Left renal pelvis (tissue), 4 donors: ENCODE measurements around the gene HYI. TPM values are rescaled to one million over a fixed set of nuclear protein-coding genes. Genes with fewer than 3 reads are reported as not detected.
A peak's percentile ranks its signal among the peaks of the same experiment; 100 is the strongest.
"Not testable (repeated sequence)": the region's sequence is repeated elsewhere in the genome, so short reads cannot be mapped to it uniquely, and the experiment has no call there.

Source experiments
- DNase-seq, 4 donors: peaks; one replicate each; pipeline ENCODE4 v3.0.0-alpha.2; 2013; ENCODE audit warnings: low read depth in 4 of 4, low spot score in 3 of 4
- polyA plus RNA-seq, 4 donors: library from polyadenylated mRNA; unstranded; fragments of 120-200 nt; gene quantifications; one replicate each; pipeline ENCODE4 v1.2.1, GENCODE V29; 2013; ENCODE audit not compliant: insufficient read length in 4 of 4

The HYI gene
- polyA plus RNA-seq, 4 donors: 32.7 to 54.1 (median 38.6) TPM

DNA sequence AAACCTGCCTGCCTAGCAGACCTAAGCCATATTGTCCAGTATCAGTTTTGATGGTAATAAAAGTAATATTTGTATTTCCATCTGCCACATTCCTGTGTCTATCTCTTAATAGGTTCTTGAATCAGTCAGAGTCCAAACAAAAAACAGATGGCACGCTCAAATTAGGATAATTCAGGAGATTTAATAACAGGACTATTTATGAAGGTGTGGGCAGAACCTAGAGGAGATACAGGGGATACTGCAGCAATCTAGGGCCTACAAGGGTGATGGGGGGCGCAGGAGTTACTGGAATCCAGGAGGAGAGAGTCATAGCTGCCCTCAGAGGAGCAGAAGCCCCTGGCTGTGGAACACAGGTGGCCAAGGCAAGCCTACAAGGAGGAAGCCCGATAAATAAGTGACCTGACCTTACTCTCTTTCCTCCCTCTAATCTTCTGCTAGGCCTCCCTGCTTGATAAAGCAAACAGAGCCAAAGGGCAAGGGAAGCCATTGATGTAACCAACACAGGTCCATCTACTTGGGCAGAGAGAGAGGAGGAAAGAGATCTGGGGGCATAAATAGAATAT lies 11.9 kb upstream of the HYI start:
- DNase-seq: no peak

DNA sequence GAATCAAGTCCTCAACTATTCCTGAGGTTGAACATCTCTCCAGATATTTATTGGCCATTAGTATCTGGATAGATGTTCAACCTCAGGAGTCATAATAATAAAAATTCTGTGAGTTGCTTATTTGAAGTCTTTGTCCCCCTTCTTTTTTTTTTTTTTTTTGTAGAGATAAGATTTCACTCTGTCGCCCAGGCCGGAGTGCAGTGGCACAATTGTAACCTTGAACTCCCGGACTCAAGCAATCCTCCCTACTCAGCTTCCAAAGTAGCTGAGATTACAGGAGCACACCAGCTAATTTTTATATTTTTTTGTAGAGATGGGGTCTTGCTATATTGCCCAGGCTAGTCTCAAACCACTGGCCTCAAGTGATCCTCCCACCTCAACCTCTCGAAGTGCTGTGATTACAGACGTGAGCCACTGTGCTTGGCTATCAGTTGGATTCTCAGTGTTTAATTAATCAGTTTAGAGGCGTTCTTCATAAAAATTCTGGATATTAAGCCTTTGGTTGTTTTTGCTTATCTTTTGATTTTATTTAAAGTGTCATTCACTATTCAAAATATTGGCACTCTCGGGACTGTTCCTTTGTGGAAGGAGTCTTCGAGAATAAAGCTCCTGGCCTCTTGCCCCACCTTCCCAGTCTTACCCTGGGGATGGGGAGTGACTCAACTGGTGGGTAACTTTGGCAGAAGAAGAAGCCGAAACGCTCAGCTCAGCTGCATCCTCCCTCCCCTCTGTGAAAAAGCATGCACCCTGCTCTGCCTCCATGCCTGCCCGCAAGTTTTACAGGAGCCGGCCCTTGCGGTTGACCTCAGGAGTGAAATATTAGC lies 11.2 kb upstream of the HYI start:
- no peak for DNase-seq

DNA sequence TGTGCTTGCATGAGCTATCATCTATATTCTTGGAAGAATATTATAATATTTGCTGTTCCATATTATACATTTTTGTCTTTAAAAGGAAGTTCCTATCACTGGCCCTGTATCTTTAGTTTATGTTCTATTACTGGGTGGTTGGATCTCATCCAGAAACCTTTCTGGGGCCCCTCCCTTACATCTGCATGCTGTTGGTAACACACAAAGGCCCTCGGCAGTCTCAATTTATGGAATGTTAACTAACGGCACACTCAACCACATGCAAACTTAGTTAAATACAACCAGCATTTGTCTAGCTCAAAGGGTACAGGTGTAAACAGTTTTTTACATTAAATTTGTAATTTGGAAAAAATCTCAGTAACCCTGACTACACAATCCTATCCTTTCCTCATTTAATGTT lies 9.7 kb upstream of the HYI start:
- no peak for DNase-seq

DNA sequence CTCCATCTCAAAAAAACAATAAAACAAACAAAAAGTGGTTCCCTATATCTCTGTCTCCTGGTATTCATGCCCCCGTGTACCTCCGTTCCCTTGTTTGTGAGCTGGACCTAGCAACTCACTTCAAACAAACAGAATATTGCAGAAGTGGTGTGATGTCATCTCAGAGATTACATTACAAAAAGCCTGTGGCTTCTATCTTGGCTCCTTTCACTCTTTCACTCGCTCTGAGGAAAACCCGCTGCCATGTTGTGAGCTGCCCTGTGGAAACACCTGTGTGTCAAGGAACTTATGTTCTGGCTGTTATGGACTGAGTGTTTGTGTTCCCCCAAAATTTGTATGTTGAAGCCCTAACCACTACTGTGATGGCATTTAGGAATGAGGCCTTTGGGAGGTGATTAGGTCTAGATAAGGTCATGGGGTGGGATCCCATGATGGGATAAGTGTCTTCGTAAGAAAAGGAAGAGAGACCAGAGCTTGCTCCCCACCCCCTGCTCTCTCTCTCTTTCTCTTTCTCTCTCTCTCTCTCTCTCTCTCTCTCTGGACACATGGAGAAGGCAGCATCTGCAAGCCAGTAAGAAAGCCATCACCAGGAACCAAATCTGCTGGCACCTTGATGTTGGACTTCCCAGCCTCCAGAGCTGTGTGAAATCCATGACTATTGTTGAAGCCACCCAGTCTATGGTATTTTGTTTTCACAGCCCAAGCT lies 7.4 kb upstream of the HYI start:
- DNase-seq: no peak

DNA sequence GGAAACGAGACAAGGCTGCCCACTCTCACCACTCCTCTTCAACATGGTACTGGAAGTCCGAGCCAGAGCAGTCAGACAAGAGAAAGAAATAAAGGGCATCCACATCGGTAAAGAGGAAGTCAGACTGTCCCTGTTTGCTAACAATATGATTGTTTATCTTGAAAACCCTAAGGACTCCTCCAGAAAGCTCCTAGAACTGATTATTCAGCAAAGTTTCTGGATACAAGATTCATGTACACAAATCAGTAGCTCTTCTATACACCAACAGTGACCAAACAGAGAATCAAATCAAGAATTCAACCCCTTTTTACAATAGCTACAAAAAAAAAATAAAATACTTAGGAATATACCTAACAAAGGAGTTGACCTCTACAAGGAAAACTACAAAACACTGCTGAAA lies 4.6 kb upstream of the HYI start:
- DNase-seq: not testable (repeated sequence)

DNA sequence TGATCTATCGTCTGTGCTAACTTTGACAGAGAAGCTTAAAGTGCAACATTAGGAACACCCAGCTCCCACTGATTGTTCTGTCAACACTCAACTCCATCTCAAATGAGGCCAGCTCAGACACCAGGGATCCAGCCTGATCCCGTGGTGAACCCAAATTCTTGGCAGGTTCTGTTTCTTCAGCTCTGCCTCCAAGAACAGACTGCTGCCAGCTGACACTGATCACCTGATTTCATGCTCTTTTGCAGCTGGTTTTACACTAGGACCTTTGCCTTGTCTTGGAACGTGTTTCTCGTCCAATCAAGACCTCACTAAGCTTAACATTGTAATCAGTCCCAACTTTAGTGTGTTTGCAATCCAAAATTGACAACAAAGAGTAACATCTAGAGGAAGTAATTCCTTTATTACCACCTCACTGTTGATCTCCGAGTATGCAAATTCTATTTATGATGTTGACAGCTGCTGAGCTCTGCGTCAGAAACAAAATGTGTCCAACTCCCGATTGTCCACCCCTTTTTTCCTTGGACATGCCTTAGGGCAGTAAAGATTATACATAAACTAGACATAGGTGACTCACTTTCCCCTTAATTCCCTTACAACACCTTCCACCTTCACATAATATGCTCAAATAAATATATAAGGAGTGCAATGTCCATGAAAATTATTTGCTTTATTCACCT lies 1.6 kb upstream of the HYI start:
- DNase-seq: no peak

DNA sequence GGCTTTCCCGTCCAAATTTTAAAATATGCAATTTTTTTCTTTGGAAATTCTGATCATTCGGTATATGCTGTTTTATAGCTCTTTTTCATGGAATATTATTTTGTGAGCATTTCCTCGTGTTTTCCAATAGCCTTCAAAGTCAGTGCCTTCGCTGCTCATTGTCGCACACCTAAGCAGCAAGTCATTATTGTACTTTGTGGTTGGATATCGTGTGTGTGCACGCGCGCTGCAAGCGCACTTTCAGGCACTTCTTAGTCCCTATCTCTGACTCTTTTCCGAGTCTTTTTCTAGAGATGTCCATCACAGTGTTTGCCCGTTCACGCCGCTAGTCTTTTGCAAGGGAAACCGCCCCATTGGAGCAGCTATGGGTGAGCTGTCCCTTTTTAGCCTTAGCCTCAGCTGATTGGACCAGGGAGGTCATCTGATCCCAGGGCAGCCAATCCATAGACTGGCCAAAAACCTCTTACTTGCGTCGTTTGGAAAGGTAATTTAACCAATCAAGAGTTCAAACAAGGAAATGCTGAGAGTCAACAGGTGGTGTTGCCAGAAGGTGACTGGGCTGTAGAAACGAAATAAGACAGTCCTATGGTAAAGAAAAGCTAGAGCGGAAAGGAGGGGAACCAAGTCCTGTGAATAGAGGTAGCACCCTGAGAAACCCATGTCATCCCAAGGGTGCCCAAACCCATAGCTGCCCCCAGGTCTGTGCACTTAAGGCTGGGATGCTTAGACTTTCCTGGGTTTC lies 710 bp upstream of the HYI start:
- peak; percentile 51 to 53 (median 52) for DNase-seq

DNA sequence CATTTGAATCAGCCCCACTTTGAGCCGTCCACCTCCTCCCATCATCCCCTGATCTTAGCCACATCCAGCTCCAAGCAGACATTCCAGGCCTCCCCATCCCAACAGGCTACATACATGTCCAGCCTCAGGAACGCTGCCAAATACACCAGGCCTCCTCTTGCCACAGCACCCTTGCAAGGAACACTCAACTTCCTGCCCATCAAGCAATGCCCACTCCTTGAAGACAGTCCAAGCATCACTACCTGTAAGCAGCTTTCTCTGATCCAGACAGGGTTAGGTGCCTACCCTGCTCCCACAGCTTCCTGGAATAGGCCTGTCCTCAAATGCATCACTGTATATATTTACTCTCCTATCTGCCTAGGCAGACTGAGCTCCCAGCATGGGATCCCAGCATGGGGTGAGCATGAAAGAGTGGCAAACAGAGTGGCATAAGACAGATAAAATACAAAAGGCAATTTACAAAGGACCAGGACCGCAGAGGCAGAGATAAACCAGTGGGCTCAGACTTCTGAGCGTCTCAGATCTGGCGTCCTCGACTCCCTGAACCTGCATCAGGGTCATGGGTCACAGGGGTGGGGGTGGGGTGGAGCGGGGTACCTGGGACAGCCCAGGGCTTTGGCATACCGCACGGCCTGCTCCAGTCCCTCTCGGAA lies 816 bp downstream of the HYI start:
- peak in 1 of 4 donors; percentile 23 for DNase-seq

DNA sequence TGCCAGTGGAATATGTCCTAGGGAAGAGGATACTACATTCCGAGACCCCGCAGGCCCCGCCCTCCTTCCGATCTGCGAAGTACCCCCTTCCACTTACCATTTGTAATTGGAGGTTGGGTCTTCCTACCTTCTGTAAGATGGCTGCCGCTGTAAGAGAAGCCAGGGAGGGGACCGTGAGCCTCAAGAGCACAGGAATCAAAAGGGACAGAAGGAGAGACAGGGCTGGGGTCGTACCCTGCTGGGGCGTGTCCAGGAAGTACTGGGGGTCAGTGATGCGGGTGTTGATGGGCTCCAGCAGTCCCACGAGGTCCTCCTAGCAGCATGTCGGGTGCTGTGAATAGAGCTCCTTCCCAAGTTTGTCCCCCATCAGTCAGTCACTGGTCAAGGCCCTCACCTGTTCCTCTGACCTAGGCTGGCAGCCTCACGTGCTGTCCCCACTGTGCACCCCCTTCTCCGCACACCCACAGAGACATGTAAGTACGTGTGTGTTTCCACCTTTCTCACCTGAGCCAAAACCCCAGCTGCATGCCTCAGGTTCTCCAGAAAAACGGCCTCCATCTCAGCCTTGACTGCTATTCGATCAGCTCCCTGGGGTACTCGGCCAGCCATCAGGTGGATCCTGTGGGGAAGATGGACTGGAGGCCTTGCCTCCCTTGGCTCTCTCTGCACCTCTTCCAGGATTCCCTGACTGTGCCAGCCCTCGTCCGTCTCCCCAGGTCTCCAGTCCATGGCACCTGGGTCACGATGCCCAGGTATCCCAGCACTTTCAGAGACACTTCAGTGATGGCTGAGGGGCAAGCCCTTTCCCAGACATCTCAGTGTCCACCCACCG lies 1.8 kb downstream of the HYI start:
- DNase-seq: no peak

DNA sequence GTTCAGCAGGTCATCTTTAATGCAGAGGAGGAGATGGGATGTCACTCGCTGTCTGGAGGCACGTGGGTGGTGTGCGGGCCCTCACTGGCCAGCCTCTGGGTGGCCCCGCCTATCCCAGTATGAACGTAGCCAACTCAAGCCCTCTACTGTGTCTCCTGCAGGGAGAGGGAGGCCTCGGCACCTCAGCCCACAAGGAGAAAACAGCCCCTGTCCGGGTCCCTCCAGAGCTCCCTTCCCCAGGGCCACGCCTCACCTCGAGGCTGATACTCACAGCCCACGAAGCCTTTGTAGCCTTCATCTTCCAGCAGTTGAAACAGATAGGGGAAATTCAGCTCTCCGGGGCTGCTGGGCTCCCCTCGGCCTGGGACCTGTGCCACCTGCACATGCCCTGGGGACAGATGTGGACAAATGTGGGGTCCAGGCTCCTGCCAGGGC lies 2.6 kb downstream of the HYI start:
- DNase-seq: no peak

DNA sequence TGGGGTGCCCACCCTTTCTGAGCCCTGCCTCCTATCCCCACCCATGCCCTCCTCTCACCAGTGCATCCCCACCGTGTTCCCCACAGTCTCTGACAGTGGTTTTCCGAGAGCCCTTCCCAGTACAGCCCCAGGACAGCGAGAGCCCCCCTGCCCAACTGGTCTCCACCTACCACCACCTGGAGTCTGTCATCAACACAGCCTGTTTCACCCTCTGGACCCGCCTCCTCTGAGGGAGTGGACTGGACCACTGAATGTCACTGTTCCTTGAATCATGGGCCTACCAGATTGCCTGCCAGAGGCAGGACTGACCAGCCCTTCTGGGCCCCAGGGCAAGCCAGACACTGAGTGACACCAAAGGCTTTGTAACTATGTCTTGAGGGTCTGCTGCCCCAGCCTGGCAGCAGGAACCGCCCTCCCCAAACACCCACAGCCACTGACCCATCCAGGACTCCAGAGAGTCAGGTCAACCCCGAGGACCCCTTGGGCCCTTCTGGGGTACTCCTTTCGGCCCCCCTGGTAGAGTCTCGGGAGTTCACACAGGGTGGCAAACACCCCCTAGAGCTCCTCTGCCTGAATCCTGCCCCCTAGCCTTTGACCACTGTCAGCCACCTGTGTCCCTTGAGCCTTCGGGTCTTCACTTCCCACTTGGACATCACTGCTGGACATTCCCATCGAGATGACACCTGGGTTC lies 3.3 kb downstream of the HYI start:
- no peak for DNase-seq

DNA sequence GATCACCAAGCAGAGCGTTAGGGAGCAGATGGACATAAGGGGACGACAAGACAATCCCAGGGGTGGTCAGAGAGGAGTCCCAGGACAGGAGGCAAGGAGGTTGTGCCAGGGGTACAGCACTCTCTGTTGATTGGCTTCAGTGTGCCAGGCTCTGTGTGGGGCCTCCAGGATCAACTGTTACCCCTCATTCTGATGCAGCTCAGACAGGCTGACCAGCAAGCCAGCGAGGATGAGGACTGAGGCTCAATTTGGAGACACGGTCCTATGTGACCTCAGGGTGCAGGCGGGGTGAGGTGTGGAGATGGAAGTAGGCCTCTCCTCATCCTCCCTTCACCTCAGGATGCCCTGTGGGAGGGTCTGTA lies 4.0 kb downstream of the HYI start:
- no peak for DNase-seq

DNA sequence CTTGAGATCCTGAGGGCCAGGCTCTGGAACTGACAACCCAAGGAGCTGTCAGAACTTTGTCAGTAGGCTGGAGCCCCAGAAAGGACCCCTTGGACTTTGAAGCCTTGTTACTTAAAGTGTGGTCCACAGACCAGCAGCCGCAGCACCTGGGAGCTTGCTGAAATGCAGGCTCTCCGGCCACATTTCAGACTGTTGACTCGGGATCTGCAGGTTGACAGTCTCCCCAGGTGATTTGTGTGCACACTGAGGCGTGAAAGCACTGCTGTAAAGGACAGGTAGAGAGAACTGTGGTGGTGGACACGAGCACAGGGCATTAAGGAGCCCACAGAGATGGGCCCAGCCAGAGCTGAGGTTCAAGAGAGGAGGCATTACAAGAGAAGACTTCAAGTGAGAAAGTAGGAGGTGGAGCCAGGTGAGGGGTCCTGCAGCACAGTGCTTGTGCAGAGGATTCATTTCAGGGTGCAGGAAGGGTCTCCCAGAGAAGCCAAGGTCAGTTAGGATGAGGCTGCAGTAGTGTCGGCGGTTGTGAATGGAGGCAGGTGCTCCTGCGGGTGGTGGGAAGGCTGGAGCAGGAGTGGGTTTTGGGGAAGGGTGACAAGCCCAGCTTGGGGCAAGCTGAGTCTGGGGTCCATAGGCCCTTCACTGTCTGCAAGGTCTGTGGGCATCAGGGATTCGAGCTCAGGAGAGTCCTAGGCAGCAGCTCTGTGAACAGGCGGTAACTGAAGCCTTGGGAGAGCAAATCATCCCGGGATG lies 4.6 kb downstream of the HYI start:
- no peak for DNase-seq

DNA sequence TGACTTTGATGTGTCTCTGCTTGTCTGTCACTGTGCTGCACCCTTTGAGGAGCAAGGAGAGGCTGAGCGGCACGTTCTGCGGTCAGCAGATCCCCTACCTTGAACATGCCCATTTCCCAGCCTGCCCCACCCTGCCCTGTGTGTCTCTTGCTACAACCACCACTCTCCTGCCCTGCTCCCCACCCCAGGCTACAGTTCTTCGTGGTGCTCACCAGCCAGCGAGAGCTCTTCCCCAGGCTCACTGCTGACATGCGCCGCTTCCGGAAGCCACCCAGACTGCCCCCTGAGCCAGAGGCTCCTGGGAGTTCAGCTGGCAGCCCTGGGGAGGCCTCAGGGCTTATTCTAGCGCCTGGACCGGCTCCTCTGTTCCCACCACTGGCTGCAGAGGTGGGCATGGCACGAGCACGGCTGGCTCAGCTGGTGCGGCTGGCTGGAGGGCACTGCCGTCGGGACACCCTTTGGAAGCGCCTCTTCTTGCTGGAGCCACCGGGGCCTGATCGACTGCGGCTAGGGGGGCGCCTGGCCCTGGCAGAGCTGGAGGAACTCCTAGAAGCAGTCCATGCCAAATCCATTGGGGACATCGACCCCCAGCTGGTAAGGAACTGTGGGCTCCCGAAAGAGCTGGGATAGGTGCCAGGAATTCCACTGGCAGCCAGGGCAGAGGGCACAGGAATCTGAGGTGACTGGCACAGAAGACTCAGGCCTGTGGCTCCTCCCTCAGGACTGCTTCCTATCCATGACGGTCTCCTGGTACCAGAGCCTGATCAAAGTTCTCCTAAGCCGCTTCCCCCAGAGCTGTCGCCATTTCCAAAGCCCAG lies 5.6 kb downstream of the HYI start:
- DNase-seq: no peak

DNA sequence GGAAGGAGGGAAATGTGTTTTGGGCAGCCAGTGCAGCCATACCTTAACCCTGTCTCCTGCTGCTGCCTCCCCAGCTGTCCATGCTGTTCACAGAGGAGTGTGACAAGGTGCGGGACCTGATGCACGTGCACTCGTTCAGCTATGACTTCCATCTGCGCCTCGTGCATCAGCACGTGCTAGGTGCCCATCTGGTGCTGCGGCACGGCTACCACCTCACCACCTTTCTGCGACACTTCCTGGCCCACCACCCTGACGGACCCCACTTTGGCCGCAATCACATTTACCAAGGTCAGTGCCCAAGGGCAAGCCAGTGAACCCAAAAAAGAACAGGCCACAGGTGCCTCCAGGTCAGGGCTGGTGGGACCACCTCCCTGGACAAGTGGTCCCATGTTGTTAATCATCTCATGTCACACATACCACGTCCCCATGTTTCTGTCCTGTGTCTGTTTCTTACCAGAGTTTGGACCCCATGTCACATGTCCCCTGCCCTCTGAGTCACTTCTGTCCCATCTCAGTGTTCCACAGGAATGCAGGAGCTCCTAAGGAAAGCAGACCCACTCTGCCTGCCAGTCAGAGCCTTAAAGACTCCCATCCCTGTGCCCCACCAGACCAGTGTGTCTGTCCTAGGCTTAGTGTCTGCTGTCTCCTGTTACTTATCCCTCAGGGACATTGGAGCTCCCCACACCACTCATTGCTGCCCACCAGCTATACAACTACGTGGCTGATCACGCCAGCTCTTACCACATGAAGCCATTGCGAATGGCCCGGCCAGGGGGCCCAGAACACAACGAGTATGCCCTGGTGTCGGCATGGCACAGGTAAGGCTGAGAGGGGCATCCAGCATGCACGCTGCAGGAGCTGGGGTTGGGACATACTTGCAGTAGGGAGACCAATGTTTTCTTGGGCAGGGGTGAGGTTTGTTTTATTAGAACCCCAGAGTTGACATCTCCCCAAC lies 6.6 kb downstream of the HYI start:
- DNase-seq: no peak

DNA sequence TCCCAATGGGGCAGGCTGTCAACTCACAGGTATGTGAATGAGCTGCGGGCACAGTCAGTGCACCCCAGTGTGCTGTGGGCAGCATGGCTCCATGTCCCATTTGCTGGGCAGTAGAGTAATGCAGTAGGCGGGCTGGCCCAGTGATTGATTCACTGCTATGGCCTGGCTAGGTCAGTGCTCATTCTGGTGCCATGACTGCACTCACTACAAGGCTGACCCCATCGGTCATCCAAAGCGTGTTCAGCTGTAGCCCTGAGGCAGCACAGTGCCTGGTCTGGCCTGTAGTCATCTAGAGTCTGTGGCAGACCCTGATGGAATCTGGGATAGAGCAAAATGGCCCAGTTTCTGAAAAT lies 7.4 kb downstream of the HYI start:
- no peak for DNase-seq
